ENCODE measurements around the gene FADD.

FADD gene

GRCh38 chr11:70169632-70170031 lies 33.5 kb upstream of the FADD start:
- TF ChIP-seq GATA3 (IDR thresholded peaks at IDR 0.05; ENCODE audit: low read depth, low read length) (no peak), GATA2 (IDR thresholded peaks at IDR 0.05; ENCODE audit: low read depth, low read length) (no peak)

GRCh38 chr11:70170596-70171210 lies 32.4 kb upstream of the FADD start:
- TF ChIP-seq GATA3 (IDR thresholded peaks at IDR 0.05; ENCODE audit: low read depth, low read length) (no peak), GATA2 (IDR thresholded peaks at IDR 0.05; ENCODE audit: low read depth, low read length) (no peak)

DNA sequence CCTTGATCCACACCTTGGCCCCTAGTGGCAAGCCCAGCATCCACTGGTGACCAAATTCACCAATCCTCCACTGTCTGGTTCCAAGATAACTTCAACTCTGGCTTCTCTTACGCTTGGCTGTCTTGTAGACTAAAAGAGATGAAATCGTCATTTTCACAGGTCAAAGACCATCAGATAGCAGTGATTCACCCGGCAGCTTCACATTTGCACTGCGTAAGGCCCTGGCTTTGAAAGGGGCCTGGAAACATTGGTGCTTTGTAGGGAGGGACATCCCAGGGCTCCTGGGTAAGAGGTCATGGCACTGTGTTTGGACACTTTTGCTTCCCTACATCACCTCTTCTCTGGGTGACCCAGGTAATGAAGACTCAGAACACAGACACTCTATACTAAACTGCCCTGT lies 30.1 kb upstream of the FADD start:
- no peak for TF ChIP-seq GATA3 (IDR thresholded peaks at IDR 0.05; ENCODE audit: low read depth, low read length)
- no peak for TF ChIP-seq GATA2 (IDR thresholded peaks at IDR 0.05; ENCODE audit: low read depth, low read length)

DNA sequence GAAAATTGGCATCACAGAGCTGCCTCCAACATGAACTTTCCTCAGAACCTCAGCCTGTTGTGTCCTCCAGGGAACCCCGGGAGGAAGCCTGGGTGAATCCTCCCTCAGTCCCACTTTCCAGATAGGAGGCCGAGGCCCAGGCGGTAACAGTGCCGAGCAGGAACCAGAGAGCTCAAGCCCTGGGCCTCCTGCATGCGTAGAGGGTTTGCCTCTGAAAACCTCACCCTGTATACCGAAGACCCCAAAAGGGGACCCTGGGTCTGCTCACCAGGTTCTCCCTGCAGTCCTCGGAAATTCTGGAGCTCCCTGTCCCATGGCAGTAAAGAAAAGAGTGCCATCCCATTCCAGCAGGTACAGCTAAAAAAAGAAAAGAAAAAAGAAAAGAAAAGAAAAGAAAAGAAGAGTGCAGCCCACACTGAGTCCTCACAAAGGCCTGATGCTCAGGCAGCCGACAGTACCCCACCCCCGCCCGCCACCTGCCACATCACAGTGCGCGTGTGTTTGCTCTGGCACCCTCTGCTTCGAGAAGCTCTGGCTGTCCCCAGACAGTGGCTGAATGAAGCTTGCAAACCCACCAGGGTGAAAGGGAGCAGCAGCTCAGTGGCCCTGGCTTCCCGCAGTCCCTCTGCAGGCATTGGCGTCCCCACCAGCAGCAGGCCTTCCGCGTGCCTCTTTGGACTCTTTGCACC lies 28.4 kb upstream of the FADD start:
- TF ChIP-seq GATA2 (IDR thresholded peaks at IDR 0.05; ENCODE audit: low read depth, low read length), result no peak
- no peak for TF ChIP-seq GATA3 (IDR thresholded peaks at IDR 0.05; ENCODE audit: low read depth, low read length)

- no peak for TF ChIP-seq GATA2 (IDR thresholded peaks at IDR 0.05; ENCODE audit: low read depth, low read length)
- TF ChIP-seq GATA3 (IDR thresholded peaks at IDR 0.05; ENCODE audit: low read depth, low read length), result no peak
Measured at GRCh38 chr11:70175236-70175698, 27.8 kb upstream of the FADD start.

DNA sequence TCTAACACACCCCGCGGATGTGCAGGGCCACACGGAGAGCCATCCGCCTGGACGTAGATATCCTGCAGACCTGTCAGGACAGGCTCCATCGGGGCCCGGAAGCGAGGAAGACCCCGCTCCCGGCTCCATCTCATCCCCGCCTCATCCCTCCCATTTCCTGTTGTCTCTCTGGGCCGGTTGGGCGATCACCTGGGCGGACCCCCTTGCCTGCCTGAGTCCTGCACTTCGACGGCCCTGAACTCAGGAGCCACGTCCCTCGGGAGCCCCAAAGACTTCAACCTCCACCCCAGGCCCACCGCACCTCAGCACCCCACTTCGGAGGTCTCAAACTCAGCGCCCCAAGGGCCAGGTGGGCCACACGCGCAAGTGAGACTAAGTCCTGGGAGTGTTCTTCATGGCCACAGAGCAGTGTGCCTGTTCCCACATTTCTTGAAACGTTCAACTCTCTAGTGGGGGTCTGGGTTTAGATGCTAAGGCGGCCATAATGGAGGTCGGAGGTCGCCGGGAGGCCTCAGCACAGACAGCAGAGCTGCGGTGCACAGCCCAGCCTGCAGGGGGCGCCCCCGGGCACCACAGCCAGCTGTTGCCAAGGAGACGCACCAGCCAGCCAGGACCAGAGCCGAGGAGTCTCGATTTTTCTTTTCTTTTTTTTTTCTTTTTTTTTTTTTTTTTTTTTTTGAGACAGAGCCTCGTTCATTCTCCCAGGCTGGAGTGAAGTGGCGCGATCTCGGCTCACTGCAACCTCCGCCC lies 26.0 kb upstream of the FADD start:
- TF ChIP-seq GATA3 (IDR thresholded peaks at IDR 0.05; ENCODE audit: low read depth, low read length) (no peak), GATA2 (IDR thresholded peaks at IDR 0.05; ENCODE audit: low read depth, low read length) (no peak)

DNA sequence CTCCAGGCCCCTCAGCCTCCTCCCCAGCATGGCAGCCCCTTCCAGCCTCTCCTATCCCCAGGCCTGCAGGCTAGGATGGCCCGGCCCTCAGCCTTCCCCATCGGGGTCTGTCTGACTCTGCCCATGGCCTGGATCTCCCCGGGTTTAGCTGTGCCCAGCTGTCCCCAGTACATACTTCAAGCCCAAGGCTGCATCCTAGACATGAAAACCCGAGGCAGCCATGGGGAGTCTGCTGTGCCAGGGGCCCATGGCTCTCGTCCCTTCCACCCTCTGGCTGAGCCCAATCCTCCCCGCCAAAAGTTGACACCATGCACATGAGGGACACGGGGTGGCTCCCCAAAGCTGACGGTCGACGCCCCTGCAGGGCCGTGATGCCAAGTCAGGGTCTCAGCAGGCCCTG lies 22.2 kb upstream of the FADD start:
- no peak for TF ChIP-seq GATA2 (IDR thresholded peaks at IDR 0.05; ENCODE audit: low read depth, low read length)
- no peak for TF ChIP-seq GATA3 (IDR thresholded peaks at IDR 0.05; ENCODE audit: low read depth, low read length)

DNA sequence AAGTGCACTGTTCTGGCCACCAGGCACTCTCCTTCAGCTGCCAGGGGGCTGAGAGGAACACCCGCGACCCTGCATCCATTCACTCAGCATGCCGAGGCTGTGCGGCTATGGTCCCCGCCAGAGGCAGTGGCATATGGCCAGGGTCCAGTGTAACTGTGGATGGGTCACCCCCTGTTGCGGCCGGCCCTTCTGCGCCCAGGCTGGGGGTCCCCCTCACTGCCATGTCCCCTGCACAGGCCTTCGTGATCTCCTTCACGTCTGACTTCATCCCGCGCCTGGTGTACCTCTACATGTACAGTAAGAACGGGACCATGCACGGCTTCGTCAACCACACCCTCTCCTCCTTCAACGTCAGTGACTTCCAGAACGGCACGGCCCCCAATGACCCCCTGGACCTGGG lies 20.8 kb upstream of the FADD start:
- TF ChIP-seq GATA2 (IDR thresholded peaks at IDR 0.05; ENCODE audit: low read depth, low read length) (no peak), GATA3 (IDR thresholded peaks at IDR 0.05; ENCODE audit: low read depth, low read length) (no peak)

- TF ChIP-seq GATA2 (IDR thresholded peaks at IDR 0.05; ENCODE audit: low read depth, low read length), result no peak
- TF ChIP-seq GATA3 (IDR thresholded peaks at IDR 0.05; ENCODE audit: low read depth, low read length), result no peak
Measured at GRCh38 chr11:70183032-70183431, 20.1 kb upstream of the FADD start.

DNA sequence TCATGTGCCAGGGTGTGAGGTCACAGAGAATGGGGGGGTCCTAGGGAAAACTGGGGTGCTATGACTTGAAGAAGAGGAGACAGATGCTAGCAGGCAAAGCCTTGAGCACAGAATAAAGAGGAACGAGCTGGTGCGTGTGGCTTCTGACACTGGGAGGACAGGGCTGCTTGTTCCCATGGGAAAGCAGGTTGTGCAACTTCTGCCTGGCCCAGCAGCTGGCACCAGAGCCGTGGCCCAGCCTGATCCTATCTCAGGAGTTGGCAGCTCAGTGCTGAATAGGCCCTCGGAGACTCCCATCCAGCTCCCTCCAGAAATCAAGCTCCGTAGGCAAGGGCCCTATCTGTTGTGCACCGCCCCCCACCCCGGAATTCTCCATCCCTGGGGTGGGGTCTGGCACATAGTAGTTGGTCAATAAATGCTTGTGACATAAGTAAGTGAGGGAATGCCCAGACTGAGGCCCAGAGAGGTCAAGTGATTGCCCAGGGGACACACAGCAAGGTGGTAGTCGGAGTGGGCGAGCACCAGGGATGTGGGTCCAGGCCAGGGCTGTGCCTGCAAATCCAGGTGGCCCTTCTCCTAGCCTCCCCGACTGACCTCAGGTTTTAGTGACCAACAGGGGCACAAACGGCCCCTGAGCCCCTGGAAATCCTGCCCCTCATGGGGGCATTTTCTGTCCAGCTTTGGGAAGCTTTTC lies 19.5 kb upstream of the FADD start:
- TF ChIP-seq GATA3 (IDR thresholded peaks at IDR 0.05; ENCODE audit: low read depth, low read length), result no peak
- no peak for TF ChIP-seq GATA2 (IDR thresholded peaks at IDR 0.05; ENCODE audit: low read depth, low read length)

GRCh38 chr11:70184396-70184795 lies 18.7 kb upstream of the FADD start:
- TF ChIP-seq GATA2 (IDR thresholded peaks at IDR 0.05; ENCODE audit: low read depth, low read length) (no peak), GATA3 (IDR thresholded peaks at IDR 0.05; ENCODE audit: low read depth, low read length) (no peak)

DNA sequence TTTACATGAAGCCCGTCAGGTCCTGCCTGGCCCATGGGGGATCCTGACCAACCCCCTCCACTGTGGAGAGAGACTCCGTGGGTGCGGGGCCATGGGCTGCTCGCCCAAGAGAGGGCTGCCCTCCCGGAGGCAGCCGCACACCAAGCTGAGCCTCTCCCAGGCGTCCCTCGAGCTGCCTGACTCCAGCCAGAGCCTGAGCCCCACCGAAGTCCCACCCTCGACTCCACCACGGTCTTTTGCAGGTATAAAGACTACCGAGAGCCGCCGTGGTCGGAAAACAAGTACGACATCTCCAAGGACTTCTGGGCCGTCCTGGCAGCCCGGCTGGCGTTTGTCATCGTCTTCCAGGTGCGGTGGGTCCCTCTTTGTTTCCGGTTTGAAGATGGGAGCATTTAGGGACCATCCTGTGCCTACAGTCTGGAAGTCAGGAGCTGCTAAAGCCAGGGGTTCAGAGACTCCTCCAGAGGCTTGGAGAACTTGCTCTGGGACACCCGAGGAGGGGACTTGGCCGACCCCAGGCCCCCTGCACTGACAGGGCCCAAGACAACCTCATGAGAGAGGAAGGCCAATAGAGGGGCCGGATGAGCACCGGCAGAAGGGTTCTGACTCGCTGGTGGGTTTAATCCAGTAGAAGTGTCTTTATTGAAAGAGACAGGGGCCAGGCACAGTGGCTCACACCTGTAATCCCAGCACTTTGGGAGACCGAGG lies 17.6 kb upstream of the FADD start:
- TF ChIP-seq GATA2 (IDR thresholded peaks at IDR 0.05; ENCODE audit: low read depth, low read length), result no peak
- TF ChIP-seq GATA3 (IDR thresholded peaks at IDR 0.05; ENCODE audit: low read depth, low read length), result no peak

DNA sequence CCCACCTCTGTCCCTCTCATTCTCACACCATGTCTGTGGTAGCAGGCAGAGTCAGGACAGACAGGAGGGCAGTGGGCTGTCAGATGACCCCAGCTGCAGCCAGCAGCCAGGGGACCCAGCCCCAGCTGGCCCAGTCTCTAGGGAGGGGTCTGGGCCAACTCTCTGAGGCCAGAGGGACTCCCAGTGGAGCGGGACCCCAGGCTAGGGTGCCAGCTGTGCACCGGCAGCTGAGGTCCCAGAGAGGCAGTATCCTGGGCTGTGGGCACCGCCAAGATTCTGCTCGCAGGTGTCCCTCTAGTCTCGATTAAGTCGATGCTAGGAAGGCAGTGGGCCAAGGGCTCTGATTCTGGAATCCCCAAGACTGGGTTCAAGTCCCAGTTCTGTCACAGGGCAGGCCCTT lies 16.7 kb upstream of the FADD start:
- TF ChIP-seq GATA2 (IDR thresholded peaks at IDR 0.05; ENCODE audit: low read depth, low read length) (no peak), GATA3 (IDR thresholded peaks at IDR 0.05; ENCODE audit: low read depth, low read length) (no peak)

- no peak for TF ChIP-seq GATA3 (IDR thresholded peaks at IDR 0.05; ENCODE audit: low read depth, low read length)
- no peak for TF ChIP-seq GATA2 (IDR thresholded peaks at IDR 0.05; ENCODE audit: low read depth, low read length)
Measured at GRCh38 chr11:70186936-70187335, 16.2 kb upstream of the FADD start.
